GM21515 (cell line): Measurements from ENCODE around the gene WDR43.

Experiments used
- ATAC-seq: cut with Tn5 transposase; IDR thresholded peaks from one replicate; pipeline ENCODE4 v1.9.1; 2021; ENCODE audit not compliant: unreplicated experiment

WDR43 gene

GRCh38 chr2:28993206-28993960, 98.9 kb downstream of the WDR43 start:
- ATAC-seq, result no peak

GRCh38 chr2:28994074-28994473, 99.6 kb downstream of the WDR43 start:
- ATAC-seq, result no peak

GRCh38 chr2:28994679-28995078, 100.2 kb downstream of the WDR43 start:
- ATAC-seq, result no peak

GRCh38 chr2:28995765-28996750, 101.6 kb downstream of the WDR43 start:
- no peak for ATAC-seq

- no peak for ATAC-seq
These were observed 102.9 kb downstream of the WDR43 start for GRCh38 chr2:28997237-28997846.
